Nephron progenitor cell (in vitro differentiated cells): ENCODE measurements around the gene NDUFC1.
A peak's percentile ranks its signal among the peaks of the same experiment; 100 is the strongest.
"Not testable (repeated sequence)": the region's sequence is repeated elsewhere in the genome, so short reads cannot be mapped to it uniquely, and the experiment has no call there.

Source experiments
- DNase-seq: peaks from one replicate; pipeline ENCODE4 v3.0.0; 2021
- H3K27ac Mint-ChIP-seq: 2 replicates; pipeline ENCODE4 v1.8.0; 2021; ENCODE audit warnings: mild to moderate bottlenecking, moderate library complexity, mixed read lengths
- H3K27me3 Mint-ChIP-seq: 2 replicates; pipeline ENCODE4 v1.8.0; 2021; ENCODE audit warnings: mild to moderate bottlenecking, low read depth, mixed read lengths; ENCODE audit not compliant: poor library complexity
- H3K36me3 Mint-ChIP-seq: 2 replicates; pipeline ENCODE4 v1.8.0; 2021; ENCODE audit warnings: low read depth, mixed read lengths
- H3K4me1 Mint-ChIP-seq: 2 replicates; pipeline ENCODE4 v1.8.0; 2021; ENCODE audit warnings: mixed read lengths
- H3K4me3 Mint-ChIP-seq: 2 replicates; pipeline ENCODE4 v1.8.0; 2021; ENCODE audit warnings: mild to moderate bottlenecking, moderate library complexity, mixed read lengths
- H3K9me3 Mint-ChIP-seq: 2 replicates; pipeline ENCODE4 v1.8.0; 2021; ENCODE audit warnings: mild to moderate bottlenecking, moderate library complexity, mixed read lengths
- CTCF ChIP-seq: fragments of 200-600 bp; sonication (generic); IDR thresholded peaks from 2 replicates; pipeline ENCODE4 v1.5.0; 2021; ENCODE audit warnings: antibody characterized with exemption

NDUFC1 gene

GRCh38 chr4:139329665-139330200 lies 27.5 kb upstream of the NDUFC1 start:
- Mint-ChIP-seq H3K4me1 (no peaks in the 10 kb centered on the region), H3K36me3 (peaks cover 74% of the 10 kb centered on the region), H3K4me3 (no peak overlapping the region), H3K9me3 (peaks cover 30% of the 10 kb centered on the region), H3K27ac (no peak overlapping the region), H3K27me3 (no peaks in the 10 kb centered on the region)
- DNase-seq: no peak
- no peak for TF ChIP-seq CTCF

- no peaks in the 10 kb centered on the region for H3K27me3 Mint-ChIP-seq
- no peak for DNase-seq
- peaks cover 86% of the 10 kb centered on the region for H3K36me3 Mint-ChIP-seq
- peaks cover 55% of the 10 kb centered on the region for H3K9me3 Mint-ChIP-seq
- H3K4me3 Mint-ChIP-seq: no peak overlapping the region
- no peak for TF ChIP-seq CTCF
- H3K4me1 Mint-ChIP-seq: no peaks in the 10 kb centered on the region
- peak overlapping the region; percentile 96 for H3K27ac Mint-ChIP-seq
Observed at GRCh38 chr4:139324620-139325019, 22.3 kb upstream of the NDUFC1 start.

GRCh38 chr4:139322541-139322940 lies 20.3 kb upstream of the NDUFC1 start:
- H3K27me3 Mint-ChIP-seq, H3K27ac Mint-ChIP-seq, H3K4me3 Mint-ChIP-seq, H3K4me1 Mint-ChIP-seq, DNase-seq: not testable (repeated sequence)
- H3K36me3 Mint-ChIP-seq: peaks cover 77% of the 10 kb centered on the region
- H3K9me3 Mint-ChIP-seq: peaks cover 46% of the 10 kb centered on the region

- not testable (repeated sequence) for DNase-seq, H3K27me3 Mint-ChIP-seq, H3K4me3 Mint-ChIP-seq, H3K27ac Mint-ChIP-seq, H3K4me1 Mint-ChIP-seq
- Mint-ChIP-seq H3K36me3 (peaks cover 77% of the 10 kb centered on the region), H3K9me3 (peaks cover 45% of the 10 kb centered on the region)
Observed at GRCh38 chr4:139322070-139322469, 19.8 kb upstream of the NDUFC1 start.

- Mint-ChIP-seq H3K9me3 (peaks cover 67% of the 10 kb centered on the region), H3K4me3 (no peak overlapping the region), H3K36me3 (peaks cover 78% of the 10 kb centered on the region), H3K27me3 (no peaks in the 10 kb centered on the region), H3K27ac (no peak overlapping the region), H3K4me1 (no peaks in the 10 kb centered on the region)
- no peak for DNase-seq
- no peak for TF ChIP-seq CTCF
Observed at GRCh38 chr4:139319571-139319970, 17.3 kb upstream of the NDUFC1 start.

- Mint-ChIP-seq H3K9me3 (peaks cover 74% of the 10 kb centered on the region), H3K27me3 (no peaks in the 10 kb centered on the region), H3K27ac (no peak overlapping the region), H3K36me3 (peaks cover 91% of the 10 kb centered on the region), H3K4me3 (no peak overlapping the region), H3K4me1 (no peaks in the 10 kb centered on the region)
- no peak for DNase-seq
- no peak for TF ChIP-seq CTCF
Observed at GRCh38 chr4:139317635-139318034, 15.4 kb upstream of the NDUFC1 start.

GRCh38 chr4:139316733-139317132 lies 14.5 kb upstream of the NDUFC1 start:
- Mint-ChIP-seq H3K9me3 (peaks cover 66% of the 10 kb centered on the region), H3K4me1 (no peaks in the 10 kb centered on the region), H3K27me3 (no peaks in the 10 kb centered on the region), H3K36me3 (peaks cover 91% of the 10 kb centered on the region), H3K27ac (no peak overlapping the region), H3K4me3 (no peak overlapping the region)
- DNase-seq: no peak
- no peak for TF ChIP-seq CTCF
